ENCODE data around the gene TMEM178B. TPM values are rescaled to one million over a fixed set of nuclear protein-coding genes. Genes with fewer than 3 reads are reported as not detected.

TMEM178B gene
- total and polyA plus RNA-seq, 7 donors = 0.16 to 4.7 (median 1.4) TPM; not detected in 2

DNA sequence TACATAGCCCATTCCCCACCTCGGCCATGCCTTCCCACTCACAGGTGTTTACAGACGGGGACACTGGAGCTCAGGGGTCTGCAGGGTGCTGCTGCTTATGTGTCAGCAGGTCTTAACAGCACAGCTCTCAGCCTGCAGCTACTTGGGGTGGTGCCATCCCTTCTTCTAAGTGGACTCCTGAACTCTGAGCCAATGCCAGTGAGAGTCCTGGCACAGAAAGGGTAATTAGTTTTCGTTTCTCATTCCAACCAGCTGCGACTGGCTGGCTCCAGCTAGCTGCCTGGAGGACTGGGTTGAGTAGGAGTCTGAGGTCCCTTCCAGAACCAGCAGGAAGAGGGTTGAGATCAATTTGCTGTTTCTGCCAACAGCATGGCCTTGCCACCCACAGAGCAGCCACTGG, 389.1 kb downstream of the TMEM178B start:
- Histone ChIP-seq H3K27me3 (no peaks in the 10 kb centered on the region), H3K36me3 (no peaks in the 10 kb centered on the region), H3K27ac (no peak overlapping the region), H3K4me1 (peaks cover 0 to 23% (median 13%) of the 10 kb centered on the region in 4 donors), H3K4me3 (no peak overlapping the region), H3K9me3 (no peaks in the 10 kb centered on the region)
- DNase-seq = no peak
- intact Hi-C loops (cut with DNase I) = no loop called here
- TF ChIP-seq, protein P1, sequence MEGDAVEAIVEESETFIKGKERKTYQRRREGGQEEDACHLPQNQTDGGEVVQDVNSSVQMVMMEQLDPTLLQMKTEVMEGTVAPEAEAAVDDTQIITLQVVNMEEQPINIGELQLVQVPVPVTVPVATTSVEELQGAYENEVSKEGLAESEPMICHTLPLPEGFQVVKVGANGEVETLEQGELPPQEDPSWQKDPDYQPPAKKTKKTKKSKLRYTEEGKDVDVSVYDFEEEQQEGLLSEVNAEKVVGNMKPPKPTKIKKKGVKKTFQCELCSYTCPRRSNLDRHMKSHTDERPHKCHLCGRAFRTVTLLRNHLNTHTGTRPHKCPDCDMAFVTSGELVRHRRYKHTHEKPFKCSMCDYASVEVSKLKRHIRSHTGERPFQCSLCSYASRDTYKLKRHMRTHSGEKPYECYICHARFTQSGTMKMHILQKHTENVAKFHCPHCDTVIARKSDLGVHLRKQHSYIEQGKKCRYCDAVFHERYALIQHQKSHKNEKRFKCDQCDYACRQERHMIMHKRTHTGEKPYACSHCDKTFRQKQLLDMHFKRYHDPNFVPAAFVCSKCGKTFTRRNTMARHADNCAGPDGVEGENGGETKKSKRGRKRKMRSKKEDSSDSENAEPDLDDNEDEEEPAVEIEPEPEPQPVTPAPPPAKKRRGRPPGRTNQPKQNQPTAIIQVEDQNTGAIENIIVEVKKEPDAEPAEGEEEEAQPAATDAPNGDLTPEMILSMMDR (IDR thresholded peaks at IDR 0.05) = no peak
- TF ChIP-seq POLR2AphosphoS5 (IDR thresholded peaks at IDR 0.05) (no peak), EP300 (IDR thresholded peaks at IDR 0.05) (no peak), POLR2A (IDR thresholded peaks at IDR 0.05) (no peak)
- 35 to 60% methylated on average over 4 of the region's 4 CpGs for WGBS, 2 donors

DNA sequence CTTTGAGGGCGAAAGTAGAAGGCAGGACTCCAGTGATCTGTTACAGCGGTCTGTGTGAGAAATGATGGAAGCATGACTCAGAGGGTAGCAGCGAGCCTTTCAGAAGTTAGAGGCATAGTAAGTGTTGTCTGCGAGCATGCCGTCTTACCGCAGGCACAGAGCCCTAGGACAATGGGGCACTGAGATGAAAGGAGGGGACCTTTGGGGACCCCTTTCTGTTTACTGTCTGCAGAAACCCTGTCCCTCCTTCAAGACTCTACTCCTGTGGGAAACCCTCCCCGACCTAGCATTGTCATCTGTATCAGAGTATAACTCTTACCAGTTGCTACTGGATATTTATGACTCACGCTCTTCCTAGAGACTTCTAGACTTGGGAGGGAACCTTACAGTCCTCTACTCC, 390.1 kb downstream of the TMEM178B start:
- WGBS, 2 donors = 86 to 94% methylated on average over 8 of the region's 8 CpGs
- Histone ChIP-seq H3K27ac (no peak overlapping the region), H3K36me3 (no peaks in the 10 kb centered on the region), H3K4me1 (peaks cover 0 to 23% (median 13%) of the 10 kb centered on the region in 4 donors), H3K27me3 (no peaks in the 10 kb centered on the region), H3K4me3 (no peak overlapping the region), H3K9me3 (no peaks in the 10 kb centered on the region)
- TF ChIP-seq POLR2AphosphoS5 (IDR thresholded peaks at IDR 0.05) (no peak), EP300 (IDR thresholded peaks at IDR 0.05) (no peak), POLR2A (IDR thresholded peaks at IDR 0.05) (no peak)
- TF ChIP-seq, protein P1 (IDR thresholded peaks at IDR 0.05) = no peak
- intact Hi-C loops (cut with DNase I) = no loop called here
- DNase-seq = no peak

DNA sequence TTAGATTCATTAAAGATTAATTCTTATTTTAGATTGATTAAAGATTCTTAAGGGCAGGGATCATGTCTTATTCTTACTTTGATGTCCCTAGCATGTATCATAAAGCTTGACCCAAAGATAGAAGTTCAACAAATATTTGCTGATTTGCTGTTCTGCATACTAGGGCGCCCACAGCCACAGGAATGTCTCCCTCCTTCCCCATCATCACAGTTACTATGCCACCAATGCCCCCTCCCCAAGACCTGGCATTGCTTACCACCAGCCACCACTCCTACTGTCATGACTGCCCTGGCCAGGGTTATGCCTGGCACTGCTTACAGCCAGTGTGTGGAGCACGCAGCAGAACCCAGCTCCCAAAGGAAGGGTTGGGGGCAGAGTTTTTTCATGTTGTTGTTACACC, 390.7 kb downstream of the TMEM178B start:
- Histone ChIP-seq H3K4me3 (no peak overlapping the region), H3K36me3 (no peaks in the 10 kb centered on the region), H3K9me3 (no peaks in the 10 kb centered on the region), H3K4me1 (peaks cover 0 to 23% (median 13%) of the 10 kb centered on the region in 4 donors), H3K27me3 (no peaks in the 10 kb centered on the region), H3K27ac (no peak overlapping the region)
- DNase-seq = no peak
- intact Hi-C loops (cut with DNase I) = no loop called here
- 81 to 83% methylated on average over 2 of the region's 2 CpGs for whole genome bisulfite sequencing, 2 donors
- no peak for TF ChIP-seq EP300 (IDR thresholded peaks at IDR 0.05)
- TF ChIP-seq, protein P1 (IDR thresholded peaks at IDR 0.05) = no peak
- TF ChIP-seq POLR2AphosphoS5 (IDR thresholded peaks at IDR 0.05) = no peak
- no peak for TF ChIP-seq POLR2A (IDR thresholded peaks at IDR 0.05)

DNA sequence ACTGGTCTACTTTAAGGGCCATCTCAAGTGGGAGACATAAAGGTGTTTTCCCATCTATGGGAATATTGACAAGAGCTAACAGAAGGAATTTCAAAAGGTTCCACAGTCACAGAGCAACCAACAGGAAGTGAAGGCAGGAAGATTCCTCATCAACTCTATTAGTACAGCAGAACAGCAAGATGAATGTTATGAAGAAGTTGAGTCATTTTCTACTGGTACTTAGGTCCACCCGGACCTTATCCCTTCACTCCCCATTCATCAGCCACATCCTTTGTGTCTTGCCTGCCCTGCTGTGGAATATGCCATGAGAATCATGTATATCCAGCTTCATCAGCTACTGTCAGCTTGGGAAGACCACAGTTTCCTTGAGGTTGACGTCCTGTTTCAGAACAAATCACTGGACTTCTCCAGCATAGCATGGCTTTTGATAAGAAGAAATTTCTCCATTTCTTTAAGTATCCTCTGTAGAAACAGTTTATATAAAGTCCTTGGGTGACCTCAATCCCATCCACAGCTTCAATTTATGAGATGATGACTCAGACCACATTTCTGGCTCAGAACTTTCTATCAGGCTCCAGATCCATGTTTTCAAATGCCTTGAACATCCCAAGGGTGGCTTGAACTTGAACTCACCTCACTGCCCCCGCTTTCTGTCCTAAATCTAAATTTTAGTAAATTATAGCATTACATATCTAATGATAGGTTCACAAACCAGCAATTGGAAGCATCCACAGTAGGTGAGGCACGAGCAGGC, 392.5 kb downstream of the TMEM178B start:
- no peaks in the 10 kb centered on the region for H3K36me3 ChIP-seq
- H3K4me3 ChIP-seq = no peak overlapping the region
- H3K27me3 ChIP-seq = no peaks in the 10 kb centered on the region
- H3K4me1 ChIP-seq = peaks cover 0 to 17% (median 7%) of the 10 kb centered on the region in 4 donors
- 68 to 78% methylated on average over 4 of the region's 4 CpGs for WGBS, 2 donors
- intact Hi-C loops (cut with DNase I) = no loop called here
- TF ChIP-seq POLR2A (IDR thresholded peaks at IDR 0.05) = no peak
- no peak for TF ChIP-seq EP300 (IDR thresholded peaks at IDR 0.05)
- H3K27ac ChIP-seq = no peak overlapping the region
- H3K9me3 ChIP-seq = no peaks in the 10 kb centered on the region
- DNase-seq = no peak

DNA sequence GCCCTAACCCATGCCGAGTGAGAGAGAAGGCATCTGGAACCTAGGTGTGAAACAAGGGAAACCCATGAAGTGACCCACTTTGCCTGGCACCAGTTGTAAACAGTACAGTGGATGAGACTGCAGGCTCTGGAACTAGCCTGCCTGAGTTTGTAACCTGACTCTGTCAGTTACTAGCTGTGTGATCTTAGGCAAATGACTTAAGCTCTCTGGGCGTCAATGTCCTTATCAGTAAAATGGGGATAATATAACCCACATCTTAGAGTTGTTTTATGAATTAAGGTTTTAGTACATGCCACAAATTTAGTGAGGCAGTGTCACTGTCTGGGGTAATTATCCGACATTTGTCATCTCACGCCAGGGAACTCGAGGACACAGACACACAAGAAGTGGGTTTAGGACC, 394.5 kb downstream of the TMEM178B start:
- 78 to 84% methylated on average over 5 of the region's 5 CpGs for WGBS, 2 donors
- H3K27me3 ChIP-seq = no peaks in the 10 kb centered on the region

More for the DNA sequence above, 394.5 kb downstream of the TMEM178B start:
- H3K4me1 ChIP-seq = peaks cover 0 to 11% (median 5%) of the 10 kb centered on the region in 4 donors
- H3K4me3 ChIP-seq = no peak overlapping the region
- intact Hi-C loops (cut with DNase I) = no loop called here
- H3K27ac ChIP-seq = no peak overlapping the region
- DNase-seq = no peak
- no peaks in the 10 kb centered on the region for H3K36me3 ChIP-seq
- TF ChIP-seq POLR2A (IDR thresholded peaks at IDR 0.05) = no peak
- TF ChIP-seq, protein P1 (IDR thresholded peaks at IDR 0.05) = no peak
- TF ChIP-seq POLR2AphosphoS5 (IDR thresholded peaks at IDR 0.05) = no peak
- no peak for TF ChIP-seq EP300 (IDR thresholded peaks at IDR 0.05)
- no peaks in the 10 kb centered on the region for H3K9me3 ChIP-seq

Data from sigmoid colon (tissue), 7 donors.